Fibroblast of skin of abdomen (primary cell): Measurements from ENCODE around the gene RBM22. TPM values are rescaled to one million over a fixed set of nuclear protein-coding genes. Genes with fewer than 3 reads are reported as not detected.
A peak's percentile ranks its signal among the peaks of the same experiment; 100 is the strongest.
"Not testable (repeated sequence)": the region's sequence is repeated elsewhere in the genome, so short reads cannot be mapped to it uniquely, and the experiment has no call there.

Experiments used
- DNase-seq: peaks from one replicate; pipeline ENCODE4 v3.0.0-alpha.2; 2013
- polyA plus RNA-seq, 2 experiments: library from polyadenylated mRNA; unstranded; fragments of 120-200 nt; gene quantifications; one replicate each; pipeline ENCODE4 v1.2.1, GENCODE V29; 2013; ENCODE audit not compliant: insufficient read length in 2 of 2

The RBM22 gene
- polyA plus RNA-seq (2013, experiment 1 of 2; ENCODE audit: insufficient read length) = 37.4 TPM
- polyA plus RNA-seq (2013, experiment 2 of 2; ENCODE audit: insufficient read length) = 37.8 TPM

DNA sequence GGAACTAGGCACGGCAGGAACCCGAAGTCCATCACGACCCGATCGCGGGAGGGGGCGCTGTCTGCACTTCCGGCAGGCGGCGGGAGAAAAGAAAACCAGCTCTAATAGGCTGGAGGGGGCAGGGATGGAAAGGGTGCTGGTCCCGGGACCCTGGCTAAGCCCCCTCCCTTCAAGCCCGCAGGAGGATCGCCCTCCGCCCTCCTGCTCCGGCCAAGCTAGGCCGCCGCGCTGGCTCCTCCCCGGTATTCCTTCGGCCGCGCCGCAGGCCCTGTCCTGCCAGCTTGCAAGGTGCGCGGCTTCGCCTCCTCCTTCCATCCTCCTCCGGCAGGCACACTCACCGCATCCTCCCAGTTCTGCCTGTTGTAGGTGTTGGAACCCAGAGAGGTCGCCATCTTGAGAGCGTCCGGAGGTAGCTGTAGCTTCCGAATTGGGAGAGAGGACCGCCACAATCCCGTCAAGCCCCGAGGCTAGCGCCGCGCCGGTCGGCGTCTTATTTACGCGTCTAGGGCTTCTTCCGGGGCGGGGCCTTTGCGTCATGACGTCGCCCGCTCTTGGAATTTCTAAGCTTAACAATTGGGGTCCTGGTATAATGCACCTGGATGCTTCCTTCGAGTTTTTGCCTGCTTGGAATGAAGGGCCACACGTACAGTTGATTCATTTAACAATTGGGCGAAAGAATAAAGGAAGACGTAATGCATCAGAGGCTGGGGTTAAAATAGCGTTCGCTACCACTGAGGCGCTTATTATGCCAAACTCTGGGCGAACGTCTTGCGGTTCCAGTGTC is at the start of gene RBM22:
TSS of gene RBM22 (minus strand) at position 469 of the 784 bp plus-strand sequence. CDS start at position 392, 77 bp downstream.
- DNase-seq = peak; percentile 88

DNA sequence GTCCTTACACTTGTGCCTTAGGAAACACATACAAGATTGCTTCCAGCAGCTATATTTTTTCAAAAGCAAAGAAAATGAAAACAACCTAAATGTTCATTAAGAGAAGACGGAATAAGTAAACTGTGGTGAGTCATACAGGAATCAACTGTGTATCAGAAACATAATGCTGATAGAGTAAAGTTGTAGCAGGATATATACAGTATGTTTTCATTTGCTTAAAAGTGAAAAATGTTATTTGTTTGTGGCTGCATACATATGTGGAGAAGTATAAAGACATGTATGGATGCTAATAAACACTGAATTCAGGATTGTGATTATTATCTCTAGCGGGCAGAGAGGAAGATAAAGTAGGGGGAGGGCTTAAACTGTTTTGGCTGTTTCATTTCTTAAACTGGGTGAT is 49.6 kb upstream of the RBM22 start:
- no peak for DNase-seq

DNA sequence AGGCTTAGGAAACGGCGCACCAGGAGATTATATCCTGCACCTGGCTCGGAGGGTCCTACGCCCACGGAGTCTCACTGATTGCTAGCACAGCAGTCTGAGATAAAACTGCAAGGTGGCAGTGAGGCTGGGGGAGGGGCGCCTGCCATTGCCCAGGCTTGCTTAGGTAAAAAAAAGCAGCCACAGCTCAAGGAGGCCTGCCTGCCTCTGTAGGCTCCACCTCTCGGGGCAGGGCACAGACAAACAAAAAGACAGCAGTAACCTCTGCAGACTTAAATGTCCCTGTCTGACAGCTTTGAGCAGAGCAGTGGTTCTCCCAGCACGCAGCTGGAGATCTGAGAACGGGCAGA is 42.3 kb upstream of the RBM22 start:
- not testable (repeated sequence) for DNase-seq

DNA sequence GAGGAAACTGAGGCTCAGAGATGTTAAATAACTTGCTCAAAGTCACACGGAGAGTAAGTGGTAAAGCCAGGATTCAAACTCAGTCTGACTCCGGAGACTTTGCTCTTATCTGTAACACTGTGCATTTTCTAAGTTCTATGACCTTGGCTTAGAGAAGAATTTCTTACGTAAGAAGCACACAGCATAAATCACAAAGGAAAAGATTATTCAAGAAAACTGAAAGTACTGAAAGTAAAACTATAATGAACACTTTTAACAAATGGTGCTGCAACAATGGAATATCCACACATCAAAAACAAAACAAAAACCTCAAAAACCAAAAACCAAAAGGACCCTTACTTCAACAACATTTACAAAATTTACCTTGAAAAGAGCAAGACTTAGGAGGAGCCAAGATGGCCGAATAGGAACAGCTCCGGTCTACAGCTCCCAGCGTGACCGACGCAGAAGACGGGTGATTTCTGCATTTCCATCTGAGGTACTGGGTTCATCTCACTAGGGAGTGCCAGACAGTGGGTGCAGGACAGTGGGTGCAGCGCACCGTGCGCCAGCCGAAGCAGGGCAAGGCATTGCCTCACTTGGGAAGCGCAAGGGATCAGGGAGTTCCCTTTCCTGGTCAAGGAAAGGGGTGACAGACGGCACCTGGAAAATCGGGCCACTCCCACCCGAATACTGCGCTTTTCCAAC is 41.7 kb upstream of the RBM22 start:
- not testable (repeated sequence) for DNase-seq

DNA sequence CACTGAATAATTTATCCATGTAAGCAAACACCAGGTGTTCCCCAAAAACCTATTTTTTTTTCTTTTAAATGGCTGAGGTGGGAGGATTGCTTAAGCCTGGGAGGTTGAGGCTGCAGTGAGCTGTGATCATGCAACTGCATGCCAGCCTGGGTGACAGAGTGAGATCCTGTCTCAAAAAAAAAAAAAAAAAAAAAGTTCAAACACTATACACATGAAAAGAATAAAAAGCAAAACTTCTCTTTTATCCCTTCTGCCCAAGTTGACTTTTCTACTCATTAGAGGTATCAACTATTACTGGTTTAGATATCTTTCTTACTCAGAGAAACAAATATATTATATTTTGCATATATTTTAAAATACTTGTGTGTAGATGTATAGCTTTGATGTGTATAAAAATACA is 40.1 kb upstream of the RBM22 start:
- no peak for DNase-seq

DNA sequence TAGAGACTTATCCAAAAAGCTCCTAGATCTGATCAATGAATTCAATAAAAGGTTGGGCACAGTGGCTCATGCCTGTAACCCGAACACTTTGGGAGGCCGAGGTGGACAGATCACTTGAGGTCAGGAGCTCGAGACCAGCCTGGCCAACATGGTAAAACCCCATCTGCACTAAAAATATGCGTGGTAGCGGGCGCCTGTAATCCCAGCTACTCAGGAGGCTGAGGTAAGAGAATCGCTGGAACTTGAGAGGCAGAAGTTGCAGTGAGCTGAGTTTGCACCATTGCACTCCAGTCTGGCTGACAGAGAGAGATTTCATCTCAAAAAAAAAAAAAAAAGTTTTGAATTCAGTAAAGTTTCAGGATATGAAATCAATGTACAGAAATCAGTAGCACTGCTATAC is 38.0 kb upstream of the RBM22 start:
- no peak for DNase-seq

DNA sequence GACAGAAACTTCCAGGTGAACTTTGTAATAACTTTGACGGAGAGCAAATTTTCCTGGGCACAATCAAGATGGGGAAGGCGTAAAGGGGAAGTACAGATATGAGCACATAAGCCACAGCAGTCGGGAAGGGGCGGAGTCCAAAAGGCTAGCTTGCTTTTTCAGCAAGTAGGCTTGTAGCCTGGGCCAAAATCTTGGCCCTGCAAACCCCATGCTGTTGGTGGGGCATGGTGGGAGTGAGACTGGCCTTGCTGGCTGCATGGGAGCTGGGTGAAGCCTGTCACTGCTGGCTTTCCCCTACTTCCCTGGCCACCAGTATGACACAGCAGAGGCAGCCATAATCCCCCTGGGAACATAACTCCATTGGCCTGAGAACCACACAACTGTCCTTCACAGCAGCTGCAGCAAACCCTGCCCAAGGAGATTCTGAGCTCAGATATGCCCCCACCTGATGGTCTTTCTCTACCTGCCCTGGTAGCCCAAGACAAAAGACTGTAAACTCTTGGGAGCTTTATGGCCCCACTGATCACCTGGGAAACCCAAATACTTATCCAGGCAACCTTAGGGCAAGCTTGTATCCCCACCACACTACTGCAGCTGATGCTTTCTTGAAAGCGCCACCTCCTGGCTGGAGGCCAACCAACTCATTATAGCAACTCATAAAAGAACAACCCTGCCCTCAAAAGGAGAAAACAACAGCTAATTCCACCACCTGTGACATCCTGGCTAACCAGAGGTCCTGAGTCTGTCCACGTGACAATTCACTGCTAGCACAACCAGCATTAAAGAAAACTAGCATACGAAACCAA is 33.9 kb upstream of the RBM22 start:
- no peak for DNase-seq

DNA sequence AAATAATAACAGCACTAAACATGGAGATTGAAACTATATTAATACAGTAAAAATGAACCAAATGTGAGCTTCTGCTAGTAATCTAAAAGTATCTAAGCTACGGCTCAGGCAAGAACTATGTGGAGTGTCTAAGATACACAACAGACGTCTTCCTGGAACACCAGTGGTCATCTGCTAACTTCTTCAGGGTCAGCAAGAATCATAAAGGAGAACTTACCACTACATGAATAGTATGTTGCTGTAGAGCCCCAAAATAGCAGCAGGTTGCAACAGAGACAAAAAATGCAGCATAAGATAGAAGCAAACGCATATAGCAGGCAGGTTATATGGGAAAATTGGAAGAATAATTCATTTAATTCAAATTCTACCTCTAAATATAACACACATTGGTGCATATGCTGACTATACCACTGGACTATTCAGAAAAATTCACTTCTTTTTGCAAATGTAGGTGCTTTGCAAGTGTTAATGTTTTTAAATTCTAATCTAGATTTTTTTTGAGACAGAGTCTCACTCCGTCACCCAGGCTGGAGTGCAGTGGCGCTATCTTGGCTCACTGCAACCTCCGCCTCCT is 30.9 kb upstream of the RBM22 start:
- DNase-seq = no peak

DNA sequence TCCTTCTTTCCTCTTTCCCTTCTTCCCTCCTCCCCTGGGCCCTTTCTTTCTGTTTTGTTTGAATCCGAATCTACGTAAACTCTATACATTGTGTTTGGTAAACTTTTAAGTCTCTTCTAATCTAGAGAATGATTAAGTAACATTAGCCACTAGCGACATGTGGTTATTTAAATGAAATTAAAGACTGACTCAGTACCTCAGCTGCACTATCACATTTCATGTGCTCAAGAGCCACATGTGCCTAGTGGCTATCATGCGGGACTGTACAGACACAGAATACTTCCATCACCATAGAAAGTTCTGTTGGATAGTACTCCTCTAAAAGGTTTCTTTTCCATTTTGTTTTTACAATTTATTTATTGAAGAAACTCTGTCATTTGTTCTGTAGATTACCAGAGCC is 29.0 kb upstream of the RBM22 start:
- DNase-seq = no peak

DNA sequence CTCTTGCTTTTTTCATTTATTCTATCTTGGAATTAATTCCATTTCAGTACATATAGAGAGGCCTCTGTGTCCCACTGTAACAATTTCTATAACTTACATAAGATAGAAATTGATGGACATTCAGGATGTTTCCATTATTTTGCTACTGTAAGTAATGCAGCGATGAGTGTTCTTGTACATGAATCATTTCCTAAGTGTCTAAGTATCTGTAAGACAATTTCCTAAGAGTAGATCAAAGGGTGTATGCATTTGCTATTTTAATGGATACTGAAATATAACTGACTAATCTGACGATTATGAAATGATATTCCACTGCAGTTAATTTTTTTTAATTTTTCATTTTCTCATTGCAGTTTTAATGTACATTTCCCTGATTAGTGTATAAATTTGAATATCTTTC is 23.0 kb upstream of the RBM22 start:
- DNase-seq = no peak

DNA sequence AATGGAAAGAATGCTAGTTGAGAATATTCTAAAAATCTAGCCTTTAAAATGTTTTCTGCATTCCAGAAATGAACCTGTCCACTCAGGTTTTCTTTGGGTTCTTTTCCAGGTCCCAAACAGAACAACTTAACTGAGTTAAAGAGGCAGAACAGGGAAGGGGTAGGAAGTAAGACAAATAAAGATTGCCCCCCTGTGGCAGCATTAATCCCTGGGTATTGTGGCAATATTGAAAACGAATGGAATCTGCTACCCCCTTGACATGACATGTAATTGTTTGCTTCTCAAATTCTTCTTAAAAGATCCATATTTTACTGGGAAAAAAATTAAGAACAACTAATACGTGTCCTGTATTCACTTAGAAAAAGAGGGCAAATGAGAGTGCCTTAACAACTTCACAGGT is 9.3 kb upstream of the RBM22 start:
- peak; percentile 5 for DNase-seq

DNA sequence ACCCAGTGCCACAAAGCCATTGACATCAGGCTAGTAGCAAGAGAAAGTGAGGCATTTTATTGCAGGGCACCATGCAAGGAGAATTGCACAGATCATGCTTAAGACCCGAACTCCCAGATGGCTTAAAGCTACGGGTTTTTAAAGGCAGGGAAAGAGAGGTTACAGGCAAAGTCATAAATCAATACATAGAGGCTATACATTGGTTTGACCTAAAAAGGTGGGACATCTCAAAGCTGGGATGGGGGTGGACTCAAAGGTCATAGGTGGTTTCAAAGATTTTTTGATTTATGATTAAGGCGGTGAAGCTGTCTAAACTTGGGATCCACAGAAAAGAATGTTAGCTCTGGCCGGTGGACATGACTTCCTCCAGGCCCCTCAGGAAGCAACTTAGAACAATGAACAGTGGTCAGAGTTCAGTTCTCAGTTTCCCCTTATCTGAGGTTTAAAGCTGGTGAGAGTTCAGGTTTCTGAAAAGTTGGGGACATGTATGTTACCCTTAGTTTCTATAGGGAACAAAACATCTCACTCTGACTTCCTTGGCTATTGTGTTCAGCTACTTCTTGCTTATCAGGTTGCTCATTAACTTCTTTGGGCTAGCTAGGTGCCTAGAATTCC is 6.0 kb upstream of the RBM22 start:
- DNase-seq = no peak

DNA sequence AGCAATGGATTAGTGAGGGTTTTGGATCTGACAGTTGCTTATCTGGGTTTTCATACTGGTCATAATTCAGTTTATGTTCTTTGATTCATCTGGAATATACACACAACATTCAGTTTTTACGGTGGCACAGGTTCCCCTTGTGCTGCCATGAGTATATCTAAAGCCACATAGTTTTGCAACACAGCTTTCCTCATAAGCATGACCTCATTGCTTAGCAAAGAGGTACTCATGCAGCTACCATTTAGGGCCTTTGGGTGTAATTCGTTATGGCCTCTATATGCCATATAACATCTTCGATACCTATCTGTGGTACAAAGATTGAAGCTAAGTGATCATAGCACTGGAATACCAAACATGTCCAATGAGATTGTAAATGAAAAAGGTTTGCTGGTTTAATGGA is 2.9 kb upstream of the RBM22 start:
- no peak for DNase-seq

DNA sequence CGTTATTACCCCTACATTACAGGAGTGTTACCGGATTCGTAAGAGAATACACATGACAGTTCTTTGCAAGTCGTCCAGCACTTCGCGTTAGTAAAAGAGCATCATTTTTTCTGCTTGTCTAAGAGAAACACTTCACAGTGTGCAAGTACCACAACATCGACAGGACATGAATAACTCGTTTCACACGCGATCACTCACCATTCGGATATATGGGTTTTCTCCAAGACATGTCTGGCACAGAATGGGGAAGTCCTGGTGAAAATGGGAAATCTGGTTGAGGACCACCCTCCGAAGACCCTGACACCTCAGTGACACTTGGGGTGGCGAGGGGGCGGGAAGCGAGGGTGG is 642 bp downstream of the RBM22 start:
- DNase-seq = no peak

DNA sequence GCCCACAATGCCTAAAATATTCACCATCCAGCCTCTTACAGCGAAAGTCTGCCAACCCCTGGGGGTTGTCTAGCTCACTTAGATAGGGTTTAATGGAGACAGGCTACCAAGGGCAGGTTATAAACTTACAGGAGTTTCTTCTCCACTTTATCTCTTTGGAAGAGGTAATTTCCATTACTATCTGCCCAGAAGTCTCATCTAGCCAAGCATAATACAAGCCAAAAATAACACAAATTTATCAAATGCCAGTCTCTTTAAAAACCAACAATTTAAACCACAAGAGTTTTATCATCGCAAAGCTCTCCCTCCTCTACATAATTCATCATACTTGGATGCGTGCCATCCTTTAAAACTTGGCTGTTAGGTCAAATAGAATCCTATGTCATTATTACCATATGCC is 6.2 kb downstream of the RBM22 start:
- DNase-seq = peak; percentile 45

DNA sequence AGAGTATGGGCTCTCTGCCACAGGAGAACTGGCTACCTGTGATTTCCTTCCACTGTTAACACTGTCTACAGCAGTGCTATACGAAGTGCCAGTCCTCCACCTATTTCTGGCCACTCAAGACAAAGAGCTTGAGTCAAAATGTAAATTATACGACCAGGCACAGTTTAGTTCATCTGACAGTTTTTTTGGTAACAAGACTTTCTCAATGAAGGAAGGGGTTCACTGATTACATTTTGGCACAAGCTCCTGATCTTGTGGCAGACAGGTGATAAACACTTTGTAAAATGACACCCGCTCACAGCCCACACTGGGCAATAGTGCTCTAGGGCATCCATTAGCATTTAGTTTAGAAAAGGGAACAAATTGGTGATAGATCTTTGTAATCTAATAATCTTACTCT is 8.6 kb downstream of the RBM22 start:
- no peak for DNase-seq

DNA sequence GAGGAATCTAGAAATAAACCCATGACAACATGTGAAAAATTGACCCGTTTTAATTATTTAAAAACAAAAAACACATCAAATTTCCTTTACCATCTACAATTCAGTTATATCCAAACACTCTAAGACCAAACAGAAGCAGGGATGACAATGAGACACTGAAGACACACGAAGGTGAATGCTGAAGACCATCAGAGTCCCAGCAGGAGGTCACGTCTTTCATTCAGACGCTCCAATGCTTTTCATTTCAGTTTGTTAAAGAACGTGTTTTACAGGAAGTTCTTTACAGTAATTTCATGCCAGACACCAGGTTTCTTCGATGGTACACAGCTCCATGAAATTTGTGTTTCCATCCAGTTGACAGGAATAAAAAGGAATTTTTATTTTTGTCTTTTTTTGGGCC is 10.1 kb downstream of the RBM22 start:
- DNase-seq = no peak

DNA sequence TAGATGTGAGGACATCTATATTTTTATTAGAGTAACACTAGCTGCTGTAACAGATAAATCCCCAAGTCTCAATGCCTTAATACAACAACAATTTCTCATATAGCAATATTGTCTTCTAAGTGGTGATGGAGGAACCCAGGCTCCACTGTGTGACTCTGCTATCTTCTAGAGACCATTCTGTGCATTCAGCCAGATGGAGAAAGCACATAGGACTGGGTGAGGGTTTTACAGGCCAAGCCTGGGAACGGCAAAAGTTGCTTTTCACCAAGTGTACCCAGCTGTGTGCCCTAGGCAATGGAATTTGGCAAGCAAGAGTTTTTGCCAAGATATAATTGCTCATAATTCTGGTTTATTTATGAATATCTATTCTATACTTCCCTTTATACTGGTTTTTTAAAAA is 11.7 kb downstream of the RBM22 start:
- DNase-seq = no peak

DNA sequence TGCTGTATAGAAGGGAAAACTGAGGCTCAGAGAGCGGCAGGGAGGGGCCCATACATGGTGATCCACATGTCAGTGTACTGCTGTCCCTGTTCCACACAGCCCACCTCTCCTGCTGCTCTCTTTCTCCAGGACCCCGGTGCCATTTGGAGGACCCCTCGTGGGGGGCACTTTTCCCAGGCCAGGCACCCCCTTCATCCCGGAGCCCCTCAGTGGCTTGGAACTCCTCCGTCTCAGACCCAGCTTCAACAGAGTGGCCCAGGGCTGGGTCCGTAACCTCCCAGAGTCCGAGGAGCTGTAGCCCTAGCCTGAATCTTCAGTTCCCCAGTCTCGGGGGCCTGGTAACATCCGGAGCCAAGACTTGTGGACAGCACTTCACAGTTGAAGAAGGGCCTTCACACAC is 24.3 kb downstream of the RBM22 start:
- DNase-seq = no peak

DNA sequence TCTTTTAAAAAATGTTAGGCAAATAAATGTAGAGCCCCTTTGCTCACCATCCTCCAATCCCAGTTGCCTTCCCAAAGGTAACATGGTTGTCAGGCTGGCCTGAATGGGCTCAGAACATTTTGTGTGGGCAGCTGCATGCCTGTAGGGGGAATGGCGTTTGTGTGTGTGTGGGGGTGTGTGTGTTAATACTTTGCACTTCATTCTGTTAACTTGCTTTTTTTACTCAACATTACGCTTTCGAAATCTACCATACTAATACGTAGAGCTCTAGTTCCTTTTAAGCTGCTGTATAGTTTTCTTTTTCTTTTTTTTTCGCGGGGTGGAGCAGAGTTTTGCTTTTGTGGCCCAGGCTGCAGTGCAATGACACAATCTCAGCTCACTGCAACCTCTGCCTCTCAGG is 25.8 kb downstream of the RBM22 start:
- no peak for DNase-seq

DNA sequence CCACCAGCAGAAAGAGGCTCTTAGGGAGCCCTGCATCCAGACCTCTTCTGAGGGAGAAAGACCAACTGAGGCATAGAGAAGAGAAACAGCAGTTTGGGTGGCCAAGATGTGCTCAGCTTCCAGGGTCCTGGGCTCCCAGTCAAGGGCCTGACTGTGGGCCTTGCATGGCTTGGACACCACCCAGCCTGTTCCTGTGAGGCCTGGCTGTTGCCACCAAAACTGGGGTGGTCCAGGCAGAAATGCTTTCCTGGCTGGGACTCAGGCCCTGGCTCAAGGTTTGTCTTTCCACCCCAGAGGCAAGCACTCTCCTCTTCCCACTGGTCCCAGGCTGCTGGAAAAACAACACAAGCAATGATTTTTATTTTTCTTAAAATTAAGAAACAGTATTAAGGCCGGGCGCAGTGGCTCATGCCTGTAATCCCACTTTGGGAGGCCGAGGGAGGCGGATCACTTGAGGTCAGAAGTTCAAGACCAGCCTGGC is 26.5 kb downstream of the RBM22 start:
- DNase-seq = no peak

DNA sequence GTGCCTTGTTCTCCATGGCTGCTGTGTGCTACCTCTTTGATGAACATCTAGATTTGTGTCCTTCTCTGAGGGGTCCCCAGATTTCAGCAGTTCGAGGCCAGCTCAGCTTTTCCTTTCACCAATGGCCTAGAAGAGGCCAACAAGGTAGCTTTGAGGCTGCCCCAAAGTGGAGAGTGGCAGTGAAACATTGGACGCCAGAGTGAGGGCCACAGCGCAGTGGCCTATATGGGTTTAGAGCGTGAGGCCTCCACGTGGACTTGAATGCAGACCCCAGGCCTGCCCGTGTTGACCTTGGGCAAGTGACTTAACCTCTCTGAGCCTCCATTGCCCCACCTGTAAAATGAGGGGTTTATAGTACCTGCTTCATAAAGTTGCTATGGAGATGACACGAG is 28.0 kb downstream of the RBM22 start:
- DNase-seq = no peak
